Mononuclear cell (primary cell): ENCODE data around the gene LRRC37A. TPM values are rescaled to one million over a fixed set of nuclear protein-coding genes. Genes with fewer than 3 reads are reported as not detected.
"Not testable (repeated sequence)": the region's sequence is repeated elsewhere in the genome, so short reads cannot be mapped to it uniquely, and the experiment has no call there.

ENCODE experiments used
- H3K27me3 ChIP-seq: 2 replicates; pipeline ENCODE4 v1.6.0; 2011; ENCODE audit warnings: low read length, control low read depth; ENCODE audit not compliant: insufficient read depth
- H3K4me1 ChIP-seq: 2 replicates; pipeline ENCODE4 v1.5.1; 2011; ENCODE audit warnings: mild to moderate bottlenecking, low read length, control low read depth; ENCODE audit not compliant: insufficient read depth
- H3K4me3 ChIP-seq: 2 replicates; pipeline ENCODE4 v1.5.1; 2011; ENCODE audit warnings: mild to moderate bottlenecking, low read length, moderate library complexity
- H3K9me3 ChIP-seq: 2 replicates; pipeline ENCODE4 v1.5.1; 2011; ENCODE audit warnings: low read depth, mild to moderate bottlenecking, control low read depth, low read length
- total RNA-seq: library from RNA; depleted of rRNA; stranded (reverse); fragments of >200 nt; gene quantifications from one replicate; pipeline ENCODE4 v1.2.3, GENCODE V29; 2012

LRRC37A gene
- total RNA-seq, 1 donor, result 10.9 TPM

- not testable (repeated sequence) for H3K4me1 ChIP-seq, H3K27me3 ChIP-seq, H3K9me3 ChIP-seq
Measured at GRCh38 chr17:46276728-46277479, 18.0 kb upstream of the LRRC37A start.

DNA sequence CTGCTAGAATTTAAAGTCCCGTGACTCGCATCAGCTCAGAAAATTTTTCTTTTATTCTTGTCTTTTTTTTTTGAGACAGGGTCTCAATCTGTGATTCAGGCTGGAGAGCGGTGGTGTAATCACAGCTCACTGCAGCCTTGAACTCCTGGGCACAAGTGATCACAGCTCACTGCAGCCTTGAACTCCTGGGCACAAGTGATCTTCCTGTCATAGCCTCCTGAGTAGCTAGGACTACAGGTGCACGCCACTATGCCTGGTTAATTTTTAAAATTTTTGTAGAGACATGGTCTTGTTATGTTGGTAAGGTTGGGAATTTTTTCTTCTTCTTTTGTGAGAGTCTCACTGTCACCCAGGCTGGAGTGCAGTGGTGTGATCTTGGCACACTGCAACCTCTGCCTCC, 13.6 kb upstream of the LRRC37A start:
- not testable (repeated sequence) for H3K9me3 ChIP-seq, H3K4me1 ChIP-seq, H3K4me3 ChIP-seq, H3K27me3 ChIP-seq

More at GRCh38 chr17:46276728-46277479, 18.0 kb upstream of the LRRC37A start:
- H3K4me3 ChIP-seq, result not testable (repeated sequence)

DNA sequence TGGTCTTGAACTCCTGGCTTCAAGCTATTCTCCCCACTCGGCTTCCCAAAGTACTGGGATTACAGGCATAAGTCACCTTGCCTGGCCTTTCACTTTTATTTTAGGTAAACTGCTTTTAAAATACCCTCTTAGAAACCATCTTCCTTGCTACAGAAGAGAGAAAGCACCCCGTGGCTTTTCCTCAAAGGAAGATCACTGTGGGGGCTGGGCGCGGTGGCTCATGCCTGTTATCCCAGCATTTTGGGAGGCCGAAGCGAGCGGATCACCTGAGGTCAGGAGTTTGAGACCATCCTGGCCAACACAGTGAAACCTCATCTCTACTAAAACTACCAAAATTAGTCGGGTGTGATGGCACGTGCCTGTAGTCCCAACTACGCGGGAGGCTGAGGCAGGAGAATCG, 12.3 kb upstream of the LRRC37A start:
- H3K27me3 ChIP-seq, H3K4me1 ChIP-seq, H3K9me3 ChIP-seq, H3K4me3 ChIP-seq: not testable (repeated sequence)

GRCh38 chr17:46284467-46284866, 10.5 kb upstream of the LRRC37A start:
- not testable (repeated sequence) for H3K9me3 ChIP-seq, H3K4me1 ChIP-seq, H3K4me3 ChIP-seq, H3K27me3 ChIP-seq

DNA sequence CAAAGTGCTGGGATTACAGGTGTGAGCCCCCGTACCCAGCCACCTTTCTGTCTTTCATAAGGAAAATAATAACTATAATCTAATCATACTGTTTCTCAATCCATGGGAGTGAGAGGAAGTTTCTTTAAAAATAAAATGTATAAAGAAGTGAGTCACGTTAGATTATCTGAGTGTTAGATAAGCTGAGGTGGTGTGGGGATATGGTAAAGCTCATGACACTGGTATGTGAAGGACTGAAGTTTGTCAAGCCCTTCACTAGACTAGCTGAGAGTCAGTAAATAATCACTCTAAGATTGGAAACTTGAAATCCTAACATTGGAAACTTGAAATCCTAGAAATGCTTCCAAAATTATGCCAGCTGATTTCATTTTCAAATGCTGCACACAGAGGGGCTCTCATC, 9.4 kb upstream of the LRRC37A start:
- not testable (repeated sequence) for H3K4me3 ChIP-seq, H3K4me1 ChIP-seq, H3K27me3 ChIP-seq, H3K9me3 ChIP-seq

DNA sequence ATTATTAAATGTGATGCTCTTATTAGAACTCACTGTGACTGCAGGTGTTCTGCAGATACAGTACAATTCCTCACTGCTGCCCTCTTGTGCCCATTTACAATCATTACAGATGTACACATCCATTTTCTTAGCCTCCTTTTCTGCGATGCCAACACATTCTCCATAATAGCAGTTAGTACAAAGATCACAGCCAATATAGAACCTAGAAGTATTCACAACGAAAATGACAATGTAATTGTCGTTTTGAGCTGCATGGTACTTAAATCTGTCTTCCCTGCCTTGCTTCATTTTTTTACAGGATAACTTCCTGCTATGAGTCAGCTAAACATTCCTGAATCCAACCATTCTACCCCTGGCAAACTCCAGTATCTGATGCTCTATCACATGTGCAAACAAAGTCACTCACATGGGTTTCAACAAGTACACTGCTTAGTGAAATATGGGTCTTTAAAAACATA, 8.1 kb upstream of the LRRC37A start:
- H3K4me1 ChIP-seq, result peaks cover 20% of the 10 kb centered on the region
- H3K9me3 ChIP-seq, H3K27me3 ChIP-seq, H3K4me3 ChIP-seq: not testable (repeated sequence)

- peaks cover 21% of the 10 kb centered on the region for H3K4me1 ChIP-seq
- not testable (repeated sequence) for H3K27me3 ChIP-seq, H3K9me3 ChIP-seq, H3K4me3 ChIP-seq
Measured at GRCh38 chr17:46287587-46287986, 7.3 kb upstream of the LRRC37A start.

DNA sequence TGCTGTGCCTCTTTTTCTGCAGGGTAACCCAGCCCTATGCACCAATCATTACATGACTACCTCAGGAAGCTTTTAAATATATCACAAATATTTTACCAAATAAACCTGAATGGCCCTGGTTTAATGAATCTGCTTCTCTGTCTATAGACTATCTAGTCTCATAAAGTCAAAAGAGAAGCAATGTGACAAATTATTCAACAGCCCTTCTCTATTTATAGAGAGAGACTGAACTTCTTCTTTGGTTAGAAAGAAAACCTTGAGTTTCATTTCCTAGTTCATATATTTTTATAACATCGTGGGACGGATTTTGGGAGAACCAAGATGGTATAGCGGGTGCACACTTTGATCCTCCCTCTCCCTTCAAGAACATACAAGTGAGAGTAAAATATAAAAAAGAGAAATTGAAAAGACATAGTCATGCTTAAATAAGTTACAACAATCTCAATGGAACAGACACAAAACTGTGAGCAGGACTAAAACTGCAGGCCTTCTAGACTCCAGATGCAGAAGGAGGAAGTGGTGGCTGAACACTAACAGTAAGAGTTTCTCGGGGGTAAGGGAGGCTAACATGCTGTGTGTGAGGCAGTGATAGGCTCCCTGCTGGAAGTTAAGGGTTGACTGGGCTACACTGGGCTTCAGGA, 3.9 kb upstream of the LRRC37A start:
- H3K27me3 ChIP-seq, H3K4me3 ChIP-seq, H3K9me3 ChIP-seq: not testable (repeated sequence)
- H3K4me1 ChIP-seq, result peaks cover 21% of the 10 kb centered on the region

- H3K4me1 ChIP-seq, result peaks cover 21% of the 10 kb centered on the region
- not testable (repeated sequence) for H3K9me3 ChIP-seq, H3K27me3 ChIP-seq, H3K4me3 ChIP-seq
Measured at GRCh38 chr17:46291618-46292017, 3.3 kb upstream of the LRRC37A start.

DNA sequence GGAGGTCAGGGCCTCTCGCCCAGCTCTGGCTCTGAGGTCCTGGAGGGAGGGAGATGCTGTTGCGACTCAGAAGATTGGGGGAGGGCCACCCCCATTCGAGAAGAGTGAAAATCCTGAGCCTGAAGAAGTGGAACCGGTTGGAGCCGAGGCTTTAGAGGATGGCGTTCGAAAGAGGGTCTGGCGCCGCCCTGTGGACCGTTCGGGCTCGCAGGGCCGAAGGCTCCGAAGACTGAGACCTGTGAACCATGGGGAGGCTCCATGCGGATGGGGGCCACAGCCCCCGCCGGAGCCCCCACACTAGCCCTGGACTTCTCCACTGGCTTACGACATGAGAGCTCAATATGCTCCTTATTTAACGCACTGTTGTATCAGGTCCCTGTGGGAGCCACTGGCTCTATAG, 46.3 kb downstream of the LRRC37A start:
- H3K4me1 ChIP-seq, H3K27me3 ChIP-seq, H3K4me3 ChIP-seq, H3K9me3 ChIP-seq: not testable (repeated sequence)

GRCh38 chr17:46342131-46342530, 47.2 kb downstream of the LRRC37A start:
- not testable (repeated sequence) for H3K4me3 ChIP-seq, H3K9me3 ChIP-seq, H3K4me1 ChIP-seq, H3K27me3 ChIP-seq

GRCh38 chr17:46348345-46348744, 53.4 kb downstream of the LRRC37A start:
- H3K4me3 ChIP-seq, H3K27me3 ChIP-seq, H3K9me3 ChIP-seq, H3K4me1 ChIP-seq: not testable (repeated sequence)

GRCh38 chr17:46349060-46349459, 54.1 kb downstream of the LRRC37A start:
- not testable (repeated sequence) for H3K27me3 ChIP-seq, H3K9me3 ChIP-seq, H3K4me3 ChIP-seq, H3K4me1 ChIP-seq

DNA sequence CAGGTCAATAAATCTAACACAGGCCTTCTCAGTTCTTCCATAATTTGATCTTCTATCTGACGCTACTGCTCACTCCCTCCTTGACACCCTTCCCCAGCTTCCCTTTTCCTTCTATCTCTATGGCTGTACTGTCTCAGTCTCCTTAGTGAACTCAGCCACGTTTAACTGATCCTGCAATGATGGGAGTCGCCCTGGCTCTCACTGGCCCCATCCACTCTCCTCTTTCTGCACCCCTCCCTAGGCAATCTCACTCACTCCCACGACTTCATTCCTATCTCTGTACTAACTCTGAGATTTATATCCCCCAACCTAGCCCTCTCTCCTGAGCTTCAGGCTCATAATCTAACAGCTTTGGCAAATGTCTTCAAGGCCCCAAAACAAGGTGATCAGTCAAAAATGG, 58.9 kb downstream of the LRRC37A start:
- H3K9me3 ChIP-seq, H3K4me1 ChIP-seq, H3K4me3 ChIP-seq, H3K27me3 ChIP-seq: not testable (repeated sequence)

DNA sequence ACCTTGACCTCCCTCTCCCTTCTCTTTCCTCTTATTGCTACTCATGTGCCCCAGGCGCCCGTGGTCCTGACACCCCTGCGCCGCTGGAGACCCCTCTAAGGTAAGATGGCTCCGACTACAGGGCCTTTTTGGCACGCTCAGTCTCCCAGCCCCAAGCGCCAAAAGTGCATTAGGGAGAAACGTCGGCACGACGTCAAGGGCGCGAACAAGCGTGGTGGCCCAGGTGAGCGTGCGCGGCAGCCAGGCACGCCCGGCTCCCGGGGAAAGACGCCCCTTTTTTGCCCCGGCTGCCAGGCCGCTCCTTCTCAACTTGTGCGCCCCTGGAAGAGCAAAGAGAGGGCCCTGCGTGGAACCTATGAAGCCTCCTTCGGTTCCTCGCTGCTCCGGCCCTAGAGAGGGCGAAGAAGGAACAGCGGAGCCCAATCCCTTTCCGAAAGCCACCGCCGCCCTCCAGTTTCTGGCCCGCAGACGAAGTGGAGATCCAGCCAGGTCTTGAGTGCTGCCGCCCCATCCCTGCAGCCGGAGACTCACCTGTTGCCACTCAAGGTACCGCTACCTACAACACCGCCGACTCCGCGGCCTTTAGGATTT, 66.3 kb downstream of the LRRC37A start:
- not testable (repeated sequence) for H3K9me3 ChIP-seq, H3K4me1 ChIP-seq, H3K27me3 ChIP-seq, H3K4me3 ChIP-seq

GRCh38 chr17:46361755-46362154, 66.8 kb downstream of the LRRC37A start, which contains the start of gene ARL17B:
Gene ARL17B (minus strand): TSS chr17:46361766. CDS start chr17:46358397, 3,369 bp downstream.
- not testable (repeated sequence) for H3K4me1 ChIP-seq, H3K9me3 ChIP-seq, H3K27me3 ChIP-seq, H3K4me3 ChIP-seq
